ENCODE results near the gene WRAP73. TPM values are rescaled to one million over a fixed set of nuclear protein-coding genes. Genes with fewer than 3 reads are reported as not detected.

The WRAP73 gene
- total RNA-seq, 1 experiment from 2014 or later = 41.2 TPM

GRCh38 chr1:3685222-3685621, 35.3 kb upstream of the WRAP73 start:
- intact Hi-C loops (cut with micrococcal nuclease; ENCODE audit: unreplicated experiment) = no loop called here
- CTCF ChIA-PET = no interaction called here
- no TSS peak for BruUV-seq (replicated peaks)
- no peaks in the 10 kb centered on the region for H3K9me3 ChIP-seq (ENCODE audit: low read depth, low read length, poor library complexity, severe bottlenecking)
- no peak for DNase-seq (ENCODE audit: low spot score)
- H3K27ac ChIP-seq (ENCODE audit: low read depth, low read length, poor library complexity, severe bottlenecking) = no peak overlapping the region
- H3K36me3 ChIP-seq (ENCODE audit: insufficient read depth, low read length, poor library complexity, severe bottlenecking) = no peaks in the 10 kb centered on the region
- TF ChIP-seq EZH2 (IDR thresholded peaks at IDR 0.05; ENCODE audit: borderline replicate concordance, low read depth, low read length, poor library complexity, severe bottlenecking) = no peak
- no peak overlapping the region for H3K4me3 ChIP-seq (ENCODE audit: low read depth, low read length, poor library complexity, severe bottlenecking)
- POLR2A ChIA-PET (ENCODE audit: low non-redundant PET) = no interaction called here
- H3K4me1 ChIP-seq (ENCODE audit: insufficient read depth, low read length, poor library complexity, severe bottlenecking) = peaks cover 8% of the 10 kb centered on the region
- no peaks in the 10 kb centered on the region for H3K27me3 ChIP-seq (replicated peaks; ENCODE audit: insufficient read depth, low read depth, low read length, poor library complexity)

GRCh38 chr1:3683992-3684391, 34.1 kb upstream of the WRAP73 start:
- CTCF ChIA-PET = no interaction called here
- H3K9me3 ChIP-seq (ENCODE audit: low read depth, low read length, poor library complexity, severe bottlenecking) = no peaks in the 10 kb centered on the region
- DNase-seq (ENCODE audit: low spot score) = no peak
- H3K4me1 ChIP-seq (ENCODE audit: insufficient read depth, low read length, poor library complexity, severe bottlenecking) = peaks cover 3% of the 10 kb centered on the region
- no peak overlapping the region for H3K27ac ChIP-seq (ENCODE audit: low read depth, low read length, poor library complexity, severe bottlenecking)
- no peak for TF ChIP-seq EZH2 (IDR thresholded peaks at IDR 0.05; ENCODE audit: borderline replicate concordance, low read depth, low read length, poor library complexity, severe bottlenecking)
- TF ChIP-seq, protein P1, sequence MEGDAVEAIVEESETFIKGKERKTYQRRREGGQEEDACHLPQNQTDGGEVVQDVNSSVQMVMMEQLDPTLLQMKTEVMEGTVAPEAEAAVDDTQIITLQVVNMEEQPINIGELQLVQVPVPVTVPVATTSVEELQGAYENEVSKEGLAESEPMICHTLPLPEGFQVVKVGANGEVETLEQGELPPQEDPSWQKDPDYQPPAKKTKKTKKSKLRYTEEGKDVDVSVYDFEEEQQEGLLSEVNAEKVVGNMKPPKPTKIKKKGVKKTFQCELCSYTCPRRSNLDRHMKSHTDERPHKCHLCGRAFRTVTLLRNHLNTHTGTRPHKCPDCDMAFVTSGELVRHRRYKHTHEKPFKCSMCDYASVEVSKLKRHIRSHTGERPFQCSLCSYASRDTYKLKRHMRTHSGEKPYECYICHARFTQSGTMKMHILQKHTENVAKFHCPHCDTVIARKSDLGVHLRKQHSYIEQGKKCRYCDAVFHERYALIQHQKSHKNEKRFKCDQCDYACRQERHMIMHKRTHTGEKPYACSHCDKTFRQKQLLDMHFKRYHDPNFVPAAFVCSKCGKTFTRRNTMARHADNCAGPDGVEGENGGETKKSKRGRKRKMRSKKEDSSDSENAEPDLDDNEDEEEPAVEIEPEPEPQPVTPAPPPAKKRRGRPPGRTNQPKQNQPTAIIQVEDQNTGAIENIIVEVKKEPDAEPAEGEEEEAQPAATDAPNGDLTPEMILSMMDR (conservative IDR thresholded peaks at IDR 0.05; ENCODE audit: low read depth, low read length) = no peak
- no peak overlapping the region for H3K4me3 ChIP-seq (ENCODE audit: low read depth, low read length, poor library complexity, severe bottlenecking)
- intact Hi-C loops (cut with micrococcal nuclease; ENCODE audit: unreplicated experiment) = no loop called here
- no peaks in the 10 kb centered on the region for H3K27me3 ChIP-seq (replicated peaks; ENCODE audit: insufficient read depth, low read depth, low read length, poor library complexity)
- no TSS peak for BruUV-seq (replicated peaks)
- POLR2A ChIA-PET (ENCODE audit: low non-redundant PET) = no interaction called here
- H3K36me3 ChIP-seq (ENCODE audit: insufficient read depth, low read length, poor library complexity, severe bottlenecking) = no peaks in the 10 kb centered on the region

- intact Hi-C loops (cut with micrococcal nuclease; ENCODE audit: unreplicated experiment) = no loop called here
- CTCF ChIA-PET = no interaction called here
- no peak for DNase-seq (ENCODE audit: low spot score)
- Histone ChIP-seq H3K4me3 (ENCODE audit: low read depth, low read length, poor library complexity, severe bottlenecking) (no peak overlapping the region), H3K36me3 (ENCODE audit: insufficient read depth, low read length, poor library complexity, severe bottlenecking) (no peaks in the 10 kb centered on the region), H3K9me3 (ENCODE audit: low read depth, low read length, poor library complexity, severe bottlenecking) (no peaks in the 10 kb centered on the region), H3K4me1 (ENCODE audit: insufficient read depth, low read length, poor library complexity, severe bottlenecking) (peaks cover 6% of the 10 kb centered on the region), H3K27me3 (replicated peaks; ENCODE audit: insufficient read depth, low read depth, low read length, poor library complexity) (no peaks in the 10 kb centered on the region), H3K27ac (ENCODE audit: low read depth, low read length, poor library complexity, severe bottlenecking) (no peak overlapping the region)
- TF ChIP-seq, protein P1 (conservative IDR thresholded peaks at IDR 0.05; ENCODE audit: low read depth, low read length) = no peak
- no peak for TF ChIP-seq EZH2 (IDR thresholded peaks at IDR 0.05; ENCODE audit: borderline replicate concordance, low read depth, low read length, poor library complexity, severe bottlenecking)
- POLR2A ChIA-PET (ENCODE audit: low non-redundant PET) = no interaction called here
- no TSS peak for BruUV-seq (replicated peaks)
Observed at GRCh38 chr1:3683197-3683596, 33.3 kb upstream of the WRAP73 start.
